ENCODE measurements around the gene IL33. TPM values are rescaled to one million over a fixed set of nuclear protein-coding genes. Genes with fewer than 3 reads are reported as not detected.

Gene IL33
- total RNA-seq, 1 donor from 2014 or later, result not detected

DNA sequence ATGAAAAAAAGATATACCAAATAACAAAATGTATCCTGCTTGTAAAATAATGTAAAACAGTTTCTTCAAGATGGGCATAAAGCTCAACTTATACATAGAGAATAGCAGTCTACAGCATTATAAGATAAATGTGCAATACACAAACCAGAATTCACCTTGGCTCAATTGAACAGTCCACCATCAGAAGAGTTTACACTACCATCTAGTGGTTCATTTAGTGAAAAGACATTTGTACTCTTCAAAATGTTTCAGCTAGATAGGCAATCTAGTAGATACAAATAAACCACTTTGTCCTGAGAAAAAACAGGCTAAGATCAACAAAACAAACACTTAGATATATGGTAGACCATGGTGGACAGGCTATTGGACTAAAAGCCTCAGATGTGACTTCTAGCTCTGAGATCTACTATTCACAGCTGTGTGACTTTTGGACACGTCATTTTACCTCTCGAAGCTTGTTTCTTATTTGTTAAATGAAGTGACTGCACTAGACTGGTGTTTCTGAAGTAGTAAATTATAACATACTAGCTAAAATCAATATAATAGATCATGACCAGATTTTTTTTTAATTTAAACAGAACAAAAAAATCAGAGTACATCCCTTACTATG is 90.5 kb downstream of the IL33 start:
- H3K27ac Mint-ChIP-seq (ENCODE audit: unreplicated experiment), result no peak overlapping the region
- DNase-seq (ENCODE audit: low read depth, low spot score), result no peak
- TF ChIP-seq, protein P1, sequence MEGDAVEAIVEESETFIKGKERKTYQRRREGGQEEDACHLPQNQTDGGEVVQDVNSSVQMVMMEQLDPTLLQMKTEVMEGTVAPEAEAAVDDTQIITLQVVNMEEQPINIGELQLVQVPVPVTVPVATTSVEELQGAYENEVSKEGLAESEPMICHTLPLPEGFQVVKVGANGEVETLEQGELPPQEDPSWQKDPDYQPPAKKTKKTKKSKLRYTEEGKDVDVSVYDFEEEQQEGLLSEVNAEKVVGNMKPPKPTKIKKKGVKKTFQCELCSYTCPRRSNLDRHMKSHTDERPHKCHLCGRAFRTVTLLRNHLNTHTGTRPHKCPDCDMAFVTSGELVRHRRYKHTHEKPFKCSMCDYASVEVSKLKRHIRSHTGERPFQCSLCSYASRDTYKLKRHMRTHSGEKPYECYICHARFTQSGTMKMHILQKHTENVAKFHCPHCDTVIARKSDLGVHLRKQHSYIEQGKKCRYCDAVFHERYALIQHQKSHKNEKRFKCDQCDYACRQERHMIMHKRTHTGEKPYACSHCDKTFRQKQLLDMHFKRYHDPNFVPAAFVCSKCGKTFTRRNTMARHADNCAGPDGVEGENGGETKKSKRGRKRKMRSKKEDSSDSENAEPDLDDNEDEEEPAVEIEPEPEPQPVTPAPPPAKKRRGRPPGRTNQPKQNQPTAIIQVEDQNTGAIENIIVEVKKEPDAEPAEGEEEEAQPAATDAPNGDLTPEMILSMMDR (conservative IDR thresholded peaks at IDR 0.05), result peak; percentile 76

More for the DNA sequence above, 90.5 kb downstream of the IL33 start:
- no peak overlapping the region for H3K4me3 Mint-ChIP-seq
- H3K27me3 Mint-ChIP-seq (ENCODE audit: low read depth), result peaks cover 25% of the 10 kb centered on the region
- no peaks in the 10 kb centered on the region for H3K4me1 Mint-ChIP-seq
- no peaks in the 10 kb centered on the region for H3K36me3 Mint-ChIP-seq (ENCODE audit: low read depth)
- H3K9me3 Mint-ChIP-seq, result no peaks in the 10 kb centered on the region

Other genes with a start within 250 kb of the IL33 start
- gene RANBP6, start 200.2 kb upstream of the IL33 start, total RNA-seq, result 25.6 and 25.9 TPM in 2 replicates
- not detected in 2 replicates for gene TPD52L3, start 112.6 kb downstream of the IL33 start, total RNA-seq
- gene UHRF2, start 197.4 kb downstream of the IL33 start, total RNA-seq, result 59.4 and 62.5 TPM in 2 replicates

Measured in neural crest cell (in vitro differentiated cells).